Heart right ventricle (tissue), 16 donors: ENCODE results near the gene RBMS3. TPM values are rescaled to one million over a fixed set of nuclear protein-coding genes. Genes with fewer than 3 reads are reported as not detected.

Experiments used
- ATAC-seq, 8 donors: fragments of 200-7000 bp; cut with Tn5 transposase; one replicate each; pipeline ENCODE4 v1.9.1; 2020; ENCODE audit warnings: mild to moderate bottlenecking in 8 of 8, moderate library complexity in 8 of 8, moderate number of reproducible peaks in 1 of 8
- DNase-seq, 2 donors: peaks; one replicate each; pipeline ENCODE4 v3.0.0-alpha.2; 2020
- H3K27ac ChIP-seq, 10 donors: fragments of 200-600 bp; sonication (generic) in 2 of 10; one replicate each; pipeline versions ENCODE4 v1.5.0 to v1.8.0; 2020 to 2022; ENCODE audit warnings: mild to moderate bottlenecking in 3 of 10
- H3K27me3 ChIP-seq, 7 donors: fragments of 200-600 bp; one replicate each; pipeline ENCODE4 v1.8.0; 2021 to 2022; ENCODE audit warnings: mild to moderate bottlenecking in 2 of 7
- H3K36me3 ChIP-seq, 9 donors: fragments of 200-600 bp; sonication (generic) in 1 of 9; one replicate each; pipeline versions ENCODE4 v1.5.0 to v1.8.0; 2020 to 2022; ENCODE audit warnings: mild to moderate bottlenecking in 2 of 9
- H3K4me1 ChIP-seq, 9 donors: fragments of 200-600 bp; sonication (generic) in 1 of 9; one replicate each; pipeline versions ENCODE4 v1.5.0 to v1.8.0; 2020 to 2022; ENCODE audit warnings: mild to moderate bottlenecking in 4 of 9
- H3K4me3 ChIP-seq, 10 donors: fragments of 200-600 bp; sonication (generic) in 2 of 10; one replicate each; pipeline versions ENCODE4 v1.5.0 to v1.8.0; 2020 to 2022; ENCODE audit warnings: mild to moderate bottlenecking in 7 of 10, moderate library complexity in 2 of 10
- H3K9me3 ChIP-seq, 11 donors: fragments of 200-600 bp in 10 of 11; sonication (generic) in 2 of 11; one replicate each; pipeline versions ENCODE4 v1.5.0 to v1.8.0; 2013 to 2022; ENCODE audit warnings: mild to moderate bottlenecking in 2 of 11, control low read depth in 1 of 11, moderate library complexity in 1 of 11
- CTCF ChIP-seq, 9 donors: fragments of 200-600 bp; sonication (generic) in 2 of 9; IDR thresholded peaks; one replicate each; pipeline versions ENCODE4 v1.5.0 to v1.8.0; 2021 to 2022; ENCODE audit warnings: antibody characterized with exemption in 9 of 9, mild to moderate bottlenecking in 5 of 9, moderate library complexity in 1 of 9
- WGBS, 2 donors: extraction: QIAGEN DNeasy Blood & Tissue Kit; methylation state at CpG; one replicate each; pipeline ENCODE4 v1.1.7; 2013; ENCODE audit warnings: inconsistent platforms in 1 of 2; 5-methylcytosine and 5-hydroxymethylcytosine counted together
- intact Hi-C, 10 donors: fragments of 100-400 bp; cut with DNase I; formaldehyde crosslinking; loops; one replicate each; pipeline versions ENCODE4 v1.11.1 to v1.14.2; 2022
- polyA plus RNA-seq, 2 donors: library from polyadenylated mRNA; stranded (reverse); fragments of 200-250 nt; gene quantifications; one replicate each; pipeline ENCODE4 v1.2.3, GENCODE V29; 2013
- total RNA-seq, 10 donors: library from RNA; stranded (reverse); fragmentation: NEBNext Ultra II Directional in 3 of 10; extraction: Animal tissue kit (Norgen Biotek cat#: 25700) in 3 of 10; gene quantifications; one replicate each; pipeline versions ENCODE4 v1.2.1 to v1.2.4, GENCODE V29; 2021 to 2023
- donor health status: Arrhythmogenic right ventricular cardiomyopathy.
- donor health status: ischemic (EF 13 %, LVEDD 7.1; RV severe dilation, severe dysfunction).
- donor health status: healthy with polysubstance abuse.
- donor health status: DM: no; HTN: yes; CAD: no.
- donor health status: DM: no; HTN: no; CAD: no.
- donor health status: ischemic (EF 25% LVEDD 6.9; RV normal size, moderate dysfunction).
- donor health status: ischemic (EF 25% LVEDD 5.7; RV mildly dilated, moderate dysfunction).
- donor health status: healthy.
- donor health status: DM: yes; HTN: yes; CAD: no.
- donor health status: Ischemic cardiomyopathy.
- donor health status: ischemic (EF 35%, LVEDD 5.7; RV mildly dilated, moderate dysfunction).
- donor health status: nonischemic (EF 11% LVEDD 7.7; RV severe dilation, severe dysfunction).
- donor health status: DM: yes; HTN: yes; CAD: no.
- donor health status: PGD.
- donor health status: ischemic (EF 29% LVEDD 5.4; RV normal size, mild dysfunction).
- donor health status: nonischemic (EF 23%, LVEDD 6.1; RV moderate dilation, normal function).

RBMS3 gene
- total and polyA plus RNA-seq, 12 donors, result 3.2 to 41.1 (median 26.4) TPM

- Histone ChIP-seq H3K4me1 (peaks cover 0 to 59% (median 16%) of the 10 kb centered on the region in 9 donors), H3K27ac (peak overlapping the region in 1 of 10 donors; percentile 22), H3K36me3 (no peaks in the 10 kb centered on the region), H3K4me3 (no peak overlapping the region), H3K9me3 (no peaks in the 10 kb centered on the region), H3K27me3 (no peaks in the 10 kb centered on the region)
- TF ChIP-seq CTCF (IDR thresholded peaks at IDR 0.05), result no peak
- ATAC-seq (no peak), DNase-seq (no peak)
- intact Hi-C loops, result no loop called here
- 90 to 93% methylated on average over 2 of the region's 2 CpGs for WGBS, 2 donors
These were observed 276.3 kb downstream of the RBMS3 start for GRCh38 chr3:29557186-29557585.

- Histone ChIP-seq H3K27me3 (no peaks in the 10 kb centered on the region), H3K27ac (peak overlapping the region in 1 of 10 donors; percentile 22), H3K4me1 (peaks cover 0 to 55% (median 12%) of the 10 kb centered on the region in 9 donors), H3K4me3 (no peak overlapping the region), H3K36me3 (no peaks in the 10 kb centered on the region), H3K9me3 (no peaks in the 10 kb centered on the region)
- 62 to 95% methylated on average over 2 of the region's 2 CpGs for WGBS, 2 donors
- intact Hi-C loops, result no loop called here
- no peak for TF ChIP-seq CTCF (IDR thresholded peaks at IDR 0.05)
- ATAC-seq, result no peak
- DNase-seq, result no peak
These were observed 277.0 kb downstream of the RBMS3 start for GRCh38 chr3:29557825-29558224.

- Histone ChIP-seq H3K9me3 (no peaks in the 10 kb centered on the region), H3K4me1 (peaks cover 0 to 48% (median 16%) of the 10 kb centered on the region in 9 donors), H3K36me3 (no peaks in the 10 kb centered on the region), H3K27ac (no peak overlapping the region), H3K27me3 (no peaks in the 10 kb centered on the region), H3K4me3 (no peak overlapping the region)
- peak in 1 of 8 donors; percentile 23 for ATAC-seq
- intact Hi-C loops, result no loop called here
- no peak for DNase-seq
- TF ChIP-seq CTCF (IDR thresholded peaks at IDR 0.05), result no peak
- 52 to 63% methylated on average over 1 of the region's 1 CpG for WGBS, 2 donors
These were observed 279.0 kb downstream of the RBMS3 start for GRCh38 chr3:29559741-29560465.

- Histone ChIP-seq H3K27ac (peak overlapping the region in 2 of 10 donors; percentile 13 to 46), H3K4me3 (no peak overlapping the region), H3K36me3 (no peaks in the 10 kb centered on the region), H3K27me3 (no peaks in the 10 kb centered on the region), H3K4me1 (peaks cover 0 to 50% (median 16%) of the 10 kb centered on the region in 9 donors), H3K9me3 (no peaks in the 10 kb centered on the region)
- 92 to 94% methylated on average over 4 of the region's 4 CpGs for WGBS, 2 donors
- TF ChIP-seq CTCF (IDR thresholded peaks at IDR 0.05), result no peak
- no peak for ATAC-seq
- intact Hi-C loops, result no loop called here
- no peak for DNase-seq
These were observed 280.8 kb downstream of the RBMS3 start for GRCh38 chr3:29561651-29562149.
